Stimulated activated CD4-positive, alpha-beta T cell treated with anti-CD3 and anti-CD28 coated beads, Interleukin-12 subunit alpha, Interleukin-12 subunit beta, amount 100 ng/mL, for 24 hours (primary cell): ENCODE measurements around the gene AKAP5.
"Not testable (repeated sequence)": the region's sequence is repeated elsewhere in the genome, so short reads cannot be mapped to it uniquely, and the experiment has no call there.

Experiments used
- DNase-seq, 2 experiments: peaks; one replicate each; pipeline ENCODE4 v3.0.0-alpha.2; 2020; ENCODE audit warnings: low read depth in 2 of 2

AKAP5 gene

DNA sequence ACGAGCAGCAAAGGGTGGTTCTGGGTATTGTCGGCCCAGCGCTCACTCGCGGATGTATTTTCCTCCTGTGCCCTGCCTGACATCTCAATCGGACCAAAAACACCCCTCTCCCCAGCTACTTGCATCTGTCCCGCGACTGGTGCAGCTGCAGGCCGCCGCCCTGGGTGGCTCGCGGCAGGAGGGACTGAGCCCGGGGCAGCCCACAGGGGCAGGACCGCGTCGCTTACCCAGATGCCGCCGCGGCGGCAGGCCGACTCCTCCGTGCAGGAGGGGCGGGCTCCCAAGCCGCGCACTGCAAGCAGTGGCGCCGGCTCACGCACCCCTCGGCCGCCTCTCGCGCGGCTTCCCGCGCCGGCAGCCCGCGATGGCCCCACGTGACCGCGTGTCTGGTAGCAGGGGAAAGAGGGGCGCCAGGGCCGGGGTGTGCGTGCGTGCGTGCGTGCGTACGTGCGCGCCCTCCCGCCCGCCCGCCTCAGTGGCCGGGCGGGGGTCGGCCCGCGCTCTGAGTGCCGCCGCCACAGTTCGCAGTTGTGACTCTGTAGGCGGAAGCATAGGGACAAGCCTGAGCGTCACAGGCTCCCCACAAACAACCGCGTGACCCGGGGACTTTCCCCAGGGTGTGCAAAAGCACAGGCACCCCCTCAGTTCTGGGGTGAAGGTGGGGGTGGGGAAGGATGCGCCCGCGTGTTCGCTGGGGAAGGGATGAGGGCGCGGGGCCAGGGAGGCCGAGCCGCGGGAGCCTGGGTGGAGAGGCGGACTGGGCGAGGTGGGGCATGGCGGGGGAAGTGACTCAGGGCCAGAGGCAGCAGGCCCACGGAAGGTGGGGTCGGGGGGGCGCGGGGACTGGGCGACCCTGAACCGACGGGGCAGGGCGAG, 38.4 kb downstream of the AKAP5 start, which contains the start of gene ZBTB25:
Gene ZBTB25, minus strand, starts transcription at position 405 of the 876 bp plus-strand sequence. CDS start 13,305 bp downstream, outside the sequence.
- DNase-seq = peak; percentile 87 to 89

DNA sequence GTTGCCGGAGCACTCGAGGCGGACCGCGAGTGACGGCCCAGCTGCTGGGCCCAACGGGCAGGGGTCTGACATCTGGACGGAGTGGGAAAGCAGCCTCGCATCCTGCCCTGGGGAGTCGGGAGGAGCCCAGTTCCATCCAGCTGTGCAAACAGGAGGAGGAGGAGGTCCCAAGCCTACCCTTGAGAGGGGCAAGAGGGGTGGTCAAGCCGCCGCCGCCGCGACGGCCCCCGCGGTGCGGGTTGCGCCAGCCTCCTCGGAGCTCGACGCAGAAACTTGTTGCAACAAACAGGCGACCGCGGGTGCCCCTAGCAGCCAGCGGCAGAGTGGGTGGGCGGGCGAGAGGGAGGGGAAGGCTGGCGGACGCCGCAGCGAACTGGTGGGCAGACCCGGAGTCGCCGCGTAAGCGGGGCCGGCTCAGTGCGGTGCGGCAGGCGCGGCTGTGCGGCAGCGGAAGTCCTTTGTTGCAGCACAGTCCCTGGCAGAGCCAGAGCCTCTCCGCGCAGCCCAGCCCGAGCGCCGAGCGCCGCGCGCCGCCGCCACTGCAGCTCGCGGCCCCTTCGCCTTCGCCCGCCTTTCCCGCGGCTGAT, 39.1 kb downstream of the AKAP5 start, which contains the start of gene ZBTB1:
Gene ZBTB1, plus strand, starts transcription at position 461 of the 587 bp plus-strand sequence. CDS start 16,735 bp downstream, outside the sequence.
- peak; percentile 72 to 82 for DNase-seq

- DNase-seq = peak; percentile 71 to 79
These were observed 39.8 kb downstream of the AKAP5 start for GRCh38 chr14:64504897-64505794.

DNA sequence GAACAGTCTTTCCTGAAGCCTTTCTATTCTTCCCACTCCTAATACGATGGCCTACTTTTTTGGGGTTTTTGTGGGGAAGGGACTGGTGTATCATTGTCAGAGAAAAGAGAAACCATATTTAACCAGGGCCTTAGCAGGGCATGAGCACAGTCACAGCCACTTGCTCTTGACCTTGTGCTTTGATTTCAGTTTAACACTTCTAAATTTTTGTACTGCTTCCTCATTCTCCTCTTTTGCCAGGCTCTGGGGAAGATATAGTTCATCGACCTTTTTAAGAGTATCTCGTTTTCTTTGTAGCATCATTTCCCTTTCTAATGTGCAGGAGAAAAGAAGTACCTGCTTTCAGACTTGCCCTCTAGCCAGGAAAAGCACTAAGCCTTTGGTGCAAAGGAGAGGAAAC, 41.4 kb downstream of the AKAP5 start:
- no peak for DNase-seq

- no peak for DNase-seq
These were observed 42.3 kb downstream of the AKAP5 start for GRCh38 chr14:64507376-64508156.

GRCh38 chr14:64508215-64508776, 43.0 kb downstream of the AKAP5 start:
- DNase-seq = no peak

- no peak for DNase-seq
These were observed 43.7 kb downstream of the AKAP5 start for GRCh38 chr14:64509036-64509435.

DNA sequence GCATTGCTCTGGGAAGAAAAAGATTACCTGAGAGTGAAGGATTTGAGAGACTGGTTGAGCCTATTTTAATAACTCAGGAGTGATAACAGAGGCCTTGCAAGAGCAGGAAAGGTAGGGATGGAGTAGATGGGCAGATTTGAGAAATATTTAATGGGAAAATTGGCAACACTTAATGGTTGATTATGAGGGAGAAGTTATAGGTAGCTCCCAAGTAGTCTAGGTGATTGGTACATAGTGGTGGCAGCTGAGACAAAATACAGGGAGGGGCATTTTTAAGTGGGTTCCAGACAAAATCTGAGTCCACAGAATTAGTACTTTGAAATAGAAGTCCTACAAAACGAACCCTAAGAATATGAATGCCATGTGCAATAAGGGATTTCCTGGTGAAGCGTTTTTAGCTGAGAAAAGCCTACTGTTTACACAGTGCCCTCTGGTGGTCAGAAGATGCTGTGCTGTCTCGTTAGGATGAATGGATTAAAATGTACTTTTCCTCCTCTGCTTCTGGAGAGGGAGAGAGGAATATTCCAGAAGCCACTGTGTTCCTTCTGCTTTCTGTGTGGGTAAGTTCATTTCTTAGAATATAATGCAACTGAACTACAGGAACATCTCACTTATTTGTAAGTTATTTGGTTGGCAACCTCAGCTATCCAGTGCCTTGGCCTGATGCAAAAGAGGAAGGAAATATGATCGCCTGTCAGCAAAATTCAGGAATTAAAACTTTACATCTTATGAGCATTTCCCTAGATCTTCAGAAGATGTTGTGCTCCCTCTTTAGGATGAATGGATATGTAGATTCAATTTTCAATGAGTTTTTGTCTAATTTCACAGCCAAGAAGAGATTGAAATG, 45.7 kb downstream of the AKAP5 start:
- DNase-seq = peak; percentile 37 to 57

DNA sequence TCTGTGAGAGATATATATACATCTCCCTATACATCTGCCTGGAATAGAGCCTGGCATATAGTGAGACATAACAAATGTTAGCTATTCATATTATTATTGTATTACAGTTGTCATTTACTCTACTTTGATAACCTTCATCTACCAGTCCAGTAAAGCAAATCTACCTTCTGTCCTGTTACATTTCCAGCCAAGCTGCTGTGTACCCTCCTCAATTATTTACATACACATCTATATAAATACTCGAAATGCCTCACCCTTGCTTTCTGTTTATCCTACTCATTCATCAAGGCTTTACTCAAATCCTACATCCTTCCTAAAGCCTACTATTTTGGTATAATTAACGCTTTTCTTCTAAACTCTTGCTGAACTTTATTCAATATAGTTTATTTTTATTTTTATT, 48.0 kb downstream of the AKAP5 start:
- no peak for DNase-seq

DNA sequence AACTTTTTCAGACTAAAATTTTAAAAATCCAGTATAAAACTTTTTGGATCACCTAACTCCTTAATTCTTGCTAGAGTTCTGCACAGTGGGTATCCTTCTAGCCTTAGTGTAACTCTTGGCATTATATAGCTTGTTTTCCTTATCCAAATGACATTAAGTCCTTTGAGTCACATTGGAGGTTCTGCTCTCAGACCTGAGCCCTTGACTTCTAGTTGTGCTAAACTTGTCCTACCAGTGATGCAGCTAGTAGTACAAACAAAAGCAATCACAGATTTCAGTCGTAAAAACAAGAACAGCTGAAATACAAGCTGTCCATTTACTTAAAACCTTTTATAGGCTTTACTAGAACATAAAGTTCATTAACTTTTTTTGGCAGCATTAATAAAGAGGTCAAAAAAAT, 49.8 kb downstream of the AKAP5 start:
- no peak for DNase-seq

DNA sequence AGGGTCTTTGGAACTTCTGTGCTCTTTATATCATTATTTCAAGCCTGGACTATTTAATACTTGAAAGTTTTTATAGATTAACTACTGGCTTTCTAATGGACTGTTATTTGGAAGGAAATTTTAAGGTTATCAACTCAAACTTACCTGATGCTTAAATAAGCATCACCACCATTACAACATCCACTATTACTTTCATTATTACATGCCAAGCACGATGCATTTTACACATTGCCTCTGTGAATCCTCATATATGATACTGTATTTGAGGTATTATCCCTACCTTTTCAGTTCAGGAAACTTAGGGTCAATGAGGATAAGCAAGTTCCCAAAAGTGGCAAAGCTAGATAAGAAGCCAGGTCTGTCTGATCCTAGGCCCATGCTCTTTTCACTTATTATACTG, 51.7 kb downstream of the AKAP5 start:
- DNase-seq = no peak

- DNase-seq = not testable (repeated sequence)
These were observed 52.4 kb downstream of the AKAP5 start for GRCh38 chr14:64517667-64518066.

- no peak for DNase-seq
These were observed 52.9 kb downstream of the AKAP5 start for GRCh38 chr14:64518229-64518628.

GRCh38 chr14:64520699-64521098, 55.4 kb downstream of the AKAP5 start:
- no peak for DNase-seq

DNA sequence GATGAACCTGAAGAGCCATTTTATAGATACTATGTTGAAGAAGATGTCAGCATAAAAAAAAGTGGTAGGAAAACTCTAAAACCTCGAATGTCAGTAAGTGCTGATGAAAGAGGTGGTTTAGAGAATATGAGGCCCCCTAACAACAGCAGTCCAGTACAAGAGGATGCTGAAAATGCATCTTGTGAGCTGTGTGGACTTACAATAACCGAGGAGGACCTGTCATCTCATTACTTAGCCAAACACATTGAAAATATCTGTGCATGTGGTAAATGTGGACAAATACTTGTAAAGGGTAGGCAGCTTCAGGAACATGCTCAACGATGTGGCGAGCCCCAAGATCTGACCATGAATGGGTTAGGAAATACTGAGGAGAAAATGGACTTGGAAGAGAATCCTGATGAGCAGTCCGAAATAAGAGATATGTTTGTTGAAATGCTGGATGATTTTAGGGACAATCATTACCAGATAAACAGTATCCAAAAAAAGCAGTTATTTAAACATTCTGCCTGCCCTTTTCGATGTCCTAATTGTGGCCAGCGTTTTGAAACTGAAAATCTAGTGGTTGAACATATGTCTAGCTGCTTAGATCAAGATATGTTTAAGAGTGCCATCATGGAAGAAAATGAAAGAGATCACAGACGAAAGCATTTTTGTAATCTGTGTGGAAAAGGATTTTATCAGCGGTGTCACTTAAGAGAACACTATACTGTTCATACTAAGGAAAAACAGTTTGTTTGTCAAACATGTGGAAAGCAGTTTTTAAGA, 57.5 kb downstream of the AKAP5 start:
- no peak for DNase-seq
